Activated B cell treated with CpG ODN at 0.5 μM for 24 hours (primary cell): ENCODE results near the gene ZNF784. TPM values are rescaled to one million over a fixed set of nuclear protein-coding genes. Genes with fewer than 3 reads are reported as not detected.

ENCODE experiments used
- ATAC-seq: fragments of 200-7000 bp; cut with Tn5 transposase; one replicate; pipeline ENCODE4 v1.10.0; 2021; ENCODE audit warnings: low read depth, mild to moderate bottlenecking, moderate library complexity
- CTCF ChIA-PET: fragments of 350-600 bp; sonication (Branson Sonifier 250); formaldehyde crosslinking; loops from one replicate; lab custom pipeline; 2021; ENCODE audit warnings: antibody characterized with exemption; lab: Charles Lee
- POLR2A ChIA-PET: fragments of 350-600 bp; sonication (Branson Sonifier 250); formaldehyde crosslinking; loops from one replicate; lab custom pipeline; 2021; ENCODE audit warnings: antibody characterized with exemption; lab: Charles Lee
- DNase-seq: peaks from one replicate; pipeline ENCODE4 v3.0.0; 2022
- H3K27ac Mint-ChIP-seq: one replicate; pipeline ENCODE4 v1.8.0; 2020; ENCODE audit warnings: mixed read lengths
- H3K27me3 Mint-ChIP-seq: one replicate; pipeline ENCODE4 v1.8.0; 2021; ENCODE audit warnings: mixed read lengths
- H3K36me3 Mint-ChIP-seq: one replicate; pipeline ENCODE4 v1.8.0; 2021; ENCODE audit warnings: low read depth, mixed read lengths
- H3K4me1 Mint-ChIP-seq: one replicate; pipeline ENCODE4 v1.8.0; 2021; ENCODE audit warnings: mixed read lengths
- H3K4me3 Mint-ChIP-seq: one replicate; pipeline ENCODE4 v1.8.0; 2020; ENCODE audit warnings: mild to moderate bottlenecking, mixed read lengths
- H3K9me3 Mint-ChIP-seq: one replicate; pipeline ENCODE4 v1.8.0; 2020; ENCODE audit warnings: mixed read lengths
- intact Hi-C: fragments of 100-400 bp; cut with micrococcal nuclease; formaldehyde crosslinking; loops from one replicate; pipeline ENCODE4 v1.15.1; 2024
- total RNA-seq: library from RNA; stranded (reverse); gene quantifications from 2 replicates; pipeline ENCODE4 v1.2.3, GENCODE V29; 2022
- TF ChIP-seq, protein P1 (sequence below): fragments of 200-600 bp; IDR thresholded peaks from one replicate; pipeline ENCODE4 v1.8.0; 2022; ENCODE audit warnings: antibody characterized with exemption, mild to moderate bottlenecking

The ZNF784 gene
- total RNA-seq, 1 donor from 2014 or later, result 8.9 TPM

DNA sequence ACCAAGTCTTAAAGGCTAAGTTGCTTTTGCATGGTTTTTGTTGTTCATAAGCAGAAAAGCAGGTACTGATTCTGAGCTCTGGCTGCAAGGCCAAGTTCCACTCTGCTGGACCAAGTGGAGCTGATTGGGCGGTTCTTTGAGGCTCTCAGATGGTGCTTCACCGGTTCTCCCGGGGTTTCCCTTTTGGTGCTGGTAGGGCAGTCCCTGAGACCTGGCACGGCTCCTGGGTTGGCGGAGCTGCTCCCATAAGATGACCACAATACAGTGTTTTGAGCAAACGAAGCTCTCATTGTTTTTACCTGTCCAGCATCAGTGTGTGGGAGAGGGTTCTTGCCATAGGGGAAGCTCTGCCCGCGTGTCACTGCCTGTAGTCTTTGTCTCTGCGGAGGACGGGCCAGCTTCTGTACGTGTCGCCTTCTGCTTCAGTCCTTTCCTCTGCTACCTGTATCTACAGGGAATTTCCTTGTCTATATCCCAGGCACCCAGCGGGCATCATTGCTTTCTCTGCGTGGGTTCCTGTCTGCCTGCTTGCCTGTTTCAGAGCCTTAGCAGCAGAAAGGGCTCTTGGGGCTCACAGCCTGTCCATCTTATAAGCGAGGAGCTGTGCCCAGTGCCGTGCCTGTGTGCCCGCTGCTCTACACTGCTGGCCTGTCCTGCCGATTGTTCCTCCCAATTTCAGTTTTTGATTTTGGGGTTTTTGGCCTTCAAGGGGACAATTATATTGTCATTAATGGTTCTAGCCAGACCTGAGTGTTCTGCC lies 32.8 kb upstream of the ZNF784 start:
- POLR2A ChIA-PET, result interaction anchor here (0.6 to 1.8 kb wide), 5 partner anchors 10 to 57 kb away, joined by 3 to 5 read pairs (median 3); partner anchors contain the start of genes FIZ1 and ZNF524
- intact Hi-C loops, result no loop called here
- ATAC-seq, result no peak
- DNase-seq, result no peak
- peak overlapping the region; percentile 95 for H3K4me3 Mint-ChIP-seq
- H3K4me1 Mint-ChIP-seq, result peaks cover 49% of the 10 kb centered on the region
- H3K27me3 Mint-ChIP-seq, result no peaks in the 10 kb centered on the region
- TF ChIP-seq, protein P1, sequence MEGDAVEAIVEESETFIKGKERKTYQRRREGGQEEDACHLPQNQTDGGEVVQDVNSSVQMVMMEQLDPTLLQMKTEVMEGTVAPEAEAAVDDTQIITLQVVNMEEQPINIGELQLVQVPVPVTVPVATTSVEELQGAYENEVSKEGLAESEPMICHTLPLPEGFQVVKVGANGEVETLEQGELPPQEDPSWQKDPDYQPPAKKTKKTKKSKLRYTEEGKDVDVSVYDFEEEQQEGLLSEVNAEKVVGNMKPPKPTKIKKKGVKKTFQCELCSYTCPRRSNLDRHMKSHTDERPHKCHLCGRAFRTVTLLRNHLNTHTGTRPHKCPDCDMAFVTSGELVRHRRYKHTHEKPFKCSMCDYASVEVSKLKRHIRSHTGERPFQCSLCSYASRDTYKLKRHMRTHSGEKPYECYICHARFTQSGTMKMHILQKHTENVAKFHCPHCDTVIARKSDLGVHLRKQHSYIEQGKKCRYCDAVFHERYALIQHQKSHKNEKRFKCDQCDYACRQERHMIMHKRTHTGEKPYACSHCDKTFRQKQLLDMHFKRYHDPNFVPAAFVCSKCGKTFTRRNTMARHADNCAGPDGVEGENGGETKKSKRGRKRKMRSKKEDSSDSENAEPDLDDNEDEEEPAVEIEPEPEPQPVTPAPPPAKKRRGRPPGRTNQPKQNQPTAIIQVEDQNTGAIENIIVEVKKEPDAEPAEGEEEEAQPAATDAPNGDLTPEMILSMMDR, result no peak
- CTCF ChIA-PET, result interaction anchor here (0.9 to 1.3 kb wide), 3 partner anchors 14 to 152 kb away, joined by 3 to 7 read pairs (median 4); no protein-coding TSS in a partner anchor
- H3K27ac Mint-ChIP-seq, result peak overlapping the region; percentile 30
- no peaks in the 10 kb centered on the region for H3K9me3 Mint-ChIP-seq
- H3K36me3 Mint-ChIP-seq, result peaks cover 65% of the 10 kb centered on the region

DNA sequence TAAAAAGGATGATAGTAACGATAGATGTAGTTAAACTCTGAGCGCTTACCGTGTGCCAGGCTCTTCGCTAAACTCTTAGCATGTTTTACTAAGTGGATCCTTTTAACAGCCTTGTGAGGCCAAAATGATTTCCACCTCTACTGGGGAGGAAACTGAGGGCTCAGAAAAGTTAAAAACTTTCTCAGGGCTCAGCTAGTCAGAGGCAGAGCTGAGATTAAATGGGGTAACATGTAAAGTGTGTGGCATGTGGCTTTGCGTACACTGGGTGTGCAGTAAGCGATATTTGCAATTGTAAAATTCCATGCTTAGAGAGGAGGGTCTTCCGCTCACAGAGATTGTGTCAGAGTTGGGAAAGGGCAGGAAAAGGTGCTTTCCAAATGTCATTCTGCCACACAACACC lies 32.2 kb upstream of the ZNF784 start:
- TF ChIP-seq, protein P1, result no peak
- H3K36me3 Mint-ChIP-seq, result peaks cover 65% of the 10 kb centered on the region
- no peaks in the 10 kb centered on the region for H3K27me3 Mint-ChIP-seq
- H3K9me3 Mint-ChIP-seq, result no peaks in the 10 kb centered on the region
- H3K4me1 Mint-ChIP-seq, result peaks cover 51% of the 10 kb centered on the region
- intact Hi-C loops, result no loop called here
- no peak for ATAC-seq
- H3K4me3 Mint-ChIP-seq, result peak overlapping the region; percentile 95
- POLR2A ChIA-PET, result interaction anchor here (0.6 to 1.8 kb wide), 5 partner anchors 11 to 57 kb away, joined by 3 to 5 read pairs (median 3); partner anchors contain the start of genes FIZ1 and ZNF524
- no peak for DNase-seq
- CTCF ChIA-PET, result interaction anchor here (0.9 to 1.3 kb wide), 3 partner anchors 15 to 153 kb away, joined by 3 to 7 read pairs (median 4); no protein-coding TSS in a partner anchor
- H3K27ac Mint-ChIP-seq, result peak overlapping the region; percentile 98

DNA sequence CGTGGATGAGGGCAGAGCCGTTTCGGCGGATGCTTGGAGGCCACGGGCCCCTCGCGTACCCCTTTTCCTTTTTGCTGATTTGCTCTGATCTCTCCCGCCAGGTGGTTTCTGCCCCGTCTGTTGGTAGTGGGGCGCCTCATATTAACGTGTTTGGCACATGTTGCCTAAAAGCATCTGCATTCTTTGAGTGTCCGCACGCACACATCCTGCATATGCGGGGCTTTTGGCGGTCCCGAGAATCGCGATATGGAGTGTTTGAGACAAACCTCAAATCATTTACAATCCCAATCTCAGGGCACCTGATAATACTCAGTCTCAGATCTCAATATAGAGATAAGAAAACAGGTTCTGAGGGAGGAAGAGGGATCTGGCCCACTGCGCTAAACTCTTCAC lies 31.3 kb upstream of the ZNF784 start:
- TF ChIP-seq, protein P1, result no peak
- H3K9me3 Mint-ChIP-seq, result no peaks in the 10 kb centered on the region
- ATAC-seq, result no peak
- intact Hi-C loops, result loop anchor here (1.0 to 2.0 kb wide), 4 partner anchors 20 to 1455 kb away; partner anchors contain the start of genes EPN1, RPS9, ZNF579 and ZNF787
- ChIA-PET POLR2A (interaction anchor here (0.5 to 1.3 kb wide), 2 partner anchors 19 to 75 kb away, joined by 3 to 4 read pairs; partner anchors contain the start of gene ZNF579), CTCF (no interaction called here)
- peak overlapping the region; percentile 98 for H3K27ac Mint-ChIP-seq
- no peak for DNase-seq
- peaks cover 62% of the 10 kb centered on the region for H3K36me3 Mint-ChIP-seq
- peaks cover 51% of the 10 kb centered on the region for H3K4me1 Mint-ChIP-seq
- H3K4me3 Mint-ChIP-seq, result peak overlapping the region; percentile 95
- no peaks in the 10 kb centered on the region for H3K27me3 Mint-ChIP-seq

DNA sequence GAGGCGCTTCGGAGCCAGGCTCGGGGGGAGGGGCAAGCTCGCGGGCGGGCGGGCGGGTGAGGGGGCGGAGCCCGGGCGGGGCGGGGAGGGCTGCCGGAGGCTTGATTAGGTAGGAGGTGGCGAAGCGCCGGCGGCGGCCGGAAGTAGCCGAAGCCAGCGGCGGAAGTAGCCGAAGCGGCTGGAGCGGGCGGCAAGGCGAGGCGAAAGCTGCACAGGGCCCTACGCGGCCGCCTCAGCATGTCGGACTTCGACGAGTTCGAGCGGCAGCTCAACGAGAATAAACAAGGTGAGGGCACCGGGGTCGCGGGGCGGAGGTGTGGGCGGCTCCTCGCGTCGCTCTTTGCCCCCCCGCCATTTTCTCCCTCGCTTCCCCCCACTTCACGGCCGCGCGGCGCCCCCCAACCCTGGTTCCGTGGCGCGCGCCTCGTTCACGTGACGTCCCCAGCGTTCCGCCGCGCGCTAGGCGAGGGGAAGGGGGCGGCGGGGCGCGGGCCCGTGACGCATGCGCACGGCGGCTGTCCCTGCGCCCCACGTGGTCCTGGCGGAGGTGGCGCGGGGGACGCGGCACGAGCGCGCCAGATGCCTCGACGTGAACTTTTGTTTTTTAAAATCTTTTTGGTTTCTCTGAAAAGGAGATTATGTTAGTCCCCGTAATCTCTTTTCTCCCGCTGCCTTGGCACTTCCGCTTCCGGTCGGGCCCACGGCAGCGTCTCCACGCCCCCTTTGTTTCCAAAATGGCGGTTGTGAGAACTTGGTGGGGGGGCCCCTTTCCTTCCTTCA lies 30.7 kb upstream of the ZNF784 start, which contains the start of gene U2AF2:
TSS of gene U2AF2 (plus strand) at position 168 of the 780 bp plus-strand sequence. CDS start at position 238, 70 bp downstream.
- Mint-ChIP-seq H3K27me3 (no peaks in the 10 kb centered on the region), H3K9me3 (no peaks in the 10 kb centered on the region), H3K36me3 (peaks cover 56% of the 10 kb centered on the region), H3K4me3 (peak within 1 kb of the TSS; percentile 95), H3K4me1 (peaks cover 55% of the 10 kb centered on the region), H3K27ac (peak within 1 kb of the TSS; percentile 98)
- peak; percentile 48 for ATAC-seq
- ChIA-PET POLR2A (interaction anchor here (0.5 to 2.5 kb wide), 43 partner anchors 8 to 1540 kb away, joined by 3 to 55 read pairs (median 5); partner anchors contain the start of genes EPN1, FIZ1, ISOC2 and KMT5C), CTCF (interaction anchor here (0.9 to 1.6 kb wide), 7 partner anchors 16 to 75 kb away, joined by 3 to 7 read pairs (median 5); partner anchors contain the start of gene ZNF579)
- intact Hi-C loops, result loop anchor here (1.0 to 5.0 kb wide), 11 partner anchors 12 to 1788 kb away; partner anchors contain the start of genes EPN1, FIZ1, KMT5C and MYADM
- TF ChIP-seq, protein P1, result no peak
- peak; percentile 90 for DNase-seq
